ENCODE results near the gene FOXN3.

Gene FOXN3

GRCh38 chr14:89340200-89341181 is 76.5 kb downstream of the FOXN3 start:
- H3K4me3 ChIP-seq (ENCODE audit: low read length), result no peak overlapping the region
- no peak for DNase-seq (ENCODE audit: low read depth)
- no peak for TF ChIP-seq CTCF (conservative IDR thresholded peaks at IDR 0.05; ENCODE audit: low read depth, low read length)

GRCh38 chr14:89339579-89339978 is 77.5 kb downstream of the FOXN3 start:
- TF ChIP-seq CTCF (conservative IDR thresholded peaks at IDR 0.05; ENCODE audit: low read depth, low read length), result no peak
- no peak for DNase-seq (ENCODE audit: low read depth)
- no peak overlapping the region for H3K4me3 ChIP-seq (ENCODE audit: low read length)

DNA sequence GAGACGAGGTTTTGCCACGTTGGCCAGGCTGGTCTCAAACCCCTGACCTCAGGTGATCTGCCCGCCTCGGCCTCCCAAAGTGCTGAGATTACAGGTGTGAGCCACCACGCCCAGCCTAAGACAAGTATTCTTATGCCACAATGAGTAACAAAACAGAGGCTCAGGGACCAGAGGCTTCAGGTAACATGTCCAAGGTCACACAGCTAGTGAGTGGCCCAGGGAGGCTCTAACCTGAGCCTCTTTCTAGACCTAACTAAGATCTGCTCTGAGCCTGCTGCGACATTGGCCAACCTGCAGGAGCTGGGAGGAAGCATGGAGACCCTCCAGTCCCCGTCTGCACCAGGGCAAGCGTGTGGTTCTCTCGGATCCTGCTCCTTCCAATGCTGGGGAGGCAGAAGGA is 77.9 kb downstream of the FOXN3 start:
- H3K4me3 ChIP-seq (ENCODE audit: low read length), result no peak overlapping the region
- DNase-seq (ENCODE audit: low read depth), result no peak
- no peak for TF ChIP-seq CTCF (conservative IDR thresholded peaks at IDR 0.05; ENCODE audit: low read depth, low read length)

- no peak for TF ChIP-seq CTCF (conservative IDR thresholded peaks at IDR 0.05; ENCODE audit: low read depth, low read length)
- no peak for DNase-seq (ENCODE audit: low read depth)
- no peak overlapping the region for H3K4me3 ChIP-seq (ENCODE audit: low read length)
Observed at GRCh38 chr14:89336338-89336737, 80.7 kb downstream of the FOXN3 start.

GRCh38 chr14:89332031-89332430 is 85.0 kb downstream of the FOXN3 start:
- TF ChIP-seq CTCF (conservative IDR thresholded peaks at IDR 0.05; ENCODE audit: low read depth, low read length), result no peak
- no peak overlapping the region for H3K4me3 ChIP-seq (ENCODE audit: low read length)
- no peak for DNase-seq (ENCODE audit: low read depth)

GRCh38 chr14:89331398-89331797 is 85.6 kb downstream of the FOXN3 start:
- H3K4me3 ChIP-seq (ENCODE audit: low read length), result no peak overlapping the region
- no peak for DNase-seq (ENCODE audit: low read depth)
- no peak for TF ChIP-seq CTCF (conservative IDR thresholded peaks at IDR 0.05; ENCODE audit: low read depth, low read length)

Data from retinal pigment epithelial cell (primary cell).